Activated CD4-positive, CD25-positive, alpha-beta regulatory T cell treated with anti-CD3 and anti-CD28 coated beads, Interleukin-2, amount 50 U/mL, for 24 hours (primary cell): ENCODE measurements around the gene EFNA4.
A peak's percentile ranks its signal among the peaks of the same experiment; 100 is the strongest.

Experiments used
- ATAC-seq, 2 donors: fragments of 150-1000 bp; cut with Tn5 transposase; one replicate each; pipeline ENCODE4 v1.10.0; 2021; ENCODE audit warnings: mild to moderate bottlenecking in 1 of 2, moderate library complexity in 1 of 2

Gene EFNA4

GRCh38 chr1:155052439-155053395 is 10.8 kb upstream of the EFNA4 start:
- peak in 1 of 2 donors; percentile 15 for ATAC-seq

- no peak for ATAC-seq
Measured at GRCh38 chr1:155053531-155054105, 9.9 kb upstream of the EFNA4 start.

- no peak for ATAC-seq
Measured at GRCh38 chr1:155057104-155057503, 6.4 kb upstream of the EFNA4 start.

- no peak for ATAC-seq
Measured at GRCh38 chr1:155057788-155058211, 5.7 kb upstream of the EFNA4 start.

- ATAC-seq = no peak
Measured at GRCh38 chr1:155060736-155061135, 2.8 kb upstream of the EFNA4 start.

GRCh38 chr1:155061381-155062150 is 2.0 kb upstream of the EFNA4 start:
- peak; percentile 65 to 66 for ATAC-seq

GRCh38 chr1:155062151-155062686 is 1.3 kb upstream of the EFNA4 start:
- no peak for ATAC-seq

- ATAC-seq = peak; percentile 17 to 39
Measured at GRCh38 chr1:155062702-155063411, 683 bp upstream of the EFNA4 start.

- ATAC-seq = peak; percentile 9 to 18
Measured at GRCh38 chr1:155064111-155064831, 731 bp downstream of the EFNA4 start.

GRCh38 chr1:155064832-155065429 is 1.4 kb downstream of the EFNA4 start:
- ATAC-seq = no peak

GRCh38 chr1:155066777-155067176 is 3.2 kb downstream of the EFNA4 start:
- no peak for ATAC-seq

GRCh38 chr1:155068599-155068998 is 5.1 kb downstream of the EFNA4 start:
- ATAC-seq = no peak

GRCh38 chr1:155069551-155070157 is 6.1 kb downstream of the EFNA4 start:
- ATAC-seq = no peak

GRCh38 chr1:155070158-155070621 is 6.7 kb downstream of the EFNA4 start:
- ATAC-seq = no peak

GRCh38 chr1:155070721-155071569 is 7.4 kb downstream of the EFNA4 start:
- peak; percentile 95 to 96 for ATAC-seq

- ATAC-seq = no peak
Measured at GRCh38 chr1:155071701-155072100, 8.2 kb downstream of the EFNA4 start.

- ATAC-seq = no peak
Measured at GRCh38 chr1:155072531-155073289, 9.2 kb downstream of the EFNA4 start.

- no peak for ATAC-seq
Measured at GRCh38 chr1:155073377-155074242, 10.1 kb downstream of the EFNA4 start.
